Dedifferentiated amniotic fluid mesenchymal stem cell (primary cell): ENCODE data around the gene TMEM31.
"Not testable (repeated sequence)": the region's sequence is repeated elsewhere in the genome, so short reads cannot be mapped to it uniquely, and the experiment has no call there.

Experiments used
- DNase-seq: peaks from one replicate; pipeline ENCODE4 v3.0.0-alpha.2; 2016; ENCODE audit errors: extremely low spot score

TMEM31 gene

GRCh38 chrX:103726477-103726876 lies 15.8 kb downstream of the TMEM31 start:
- no peak for DNase-seq

DNA sequence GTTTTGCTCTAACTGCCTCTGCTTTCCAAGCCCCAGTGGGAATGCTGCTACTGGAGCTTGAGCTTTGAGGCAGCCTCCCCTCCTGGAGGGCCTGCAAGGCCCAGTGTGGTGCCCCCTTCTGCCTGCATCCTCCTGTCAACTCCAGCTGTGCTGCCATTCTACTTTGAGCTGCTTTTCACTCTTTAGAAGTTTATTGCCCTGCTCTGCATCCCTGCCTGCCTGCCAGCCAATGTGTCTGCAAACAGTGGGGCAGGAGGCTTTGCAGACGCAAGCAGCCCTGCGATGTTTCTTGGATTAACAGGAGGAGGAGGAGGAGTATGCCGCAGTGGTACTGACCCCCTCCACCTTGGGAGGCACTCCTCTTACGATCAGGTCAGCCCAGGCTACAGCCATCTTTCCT lies 16.4 kb downstream of the TMEM31 start:
- DNase-seq: no peak

GRCh38 chrX:103729015-103729414 lies 18.3 kb downstream of the TMEM31 start:
- DNase-seq: no peak

DNA sequence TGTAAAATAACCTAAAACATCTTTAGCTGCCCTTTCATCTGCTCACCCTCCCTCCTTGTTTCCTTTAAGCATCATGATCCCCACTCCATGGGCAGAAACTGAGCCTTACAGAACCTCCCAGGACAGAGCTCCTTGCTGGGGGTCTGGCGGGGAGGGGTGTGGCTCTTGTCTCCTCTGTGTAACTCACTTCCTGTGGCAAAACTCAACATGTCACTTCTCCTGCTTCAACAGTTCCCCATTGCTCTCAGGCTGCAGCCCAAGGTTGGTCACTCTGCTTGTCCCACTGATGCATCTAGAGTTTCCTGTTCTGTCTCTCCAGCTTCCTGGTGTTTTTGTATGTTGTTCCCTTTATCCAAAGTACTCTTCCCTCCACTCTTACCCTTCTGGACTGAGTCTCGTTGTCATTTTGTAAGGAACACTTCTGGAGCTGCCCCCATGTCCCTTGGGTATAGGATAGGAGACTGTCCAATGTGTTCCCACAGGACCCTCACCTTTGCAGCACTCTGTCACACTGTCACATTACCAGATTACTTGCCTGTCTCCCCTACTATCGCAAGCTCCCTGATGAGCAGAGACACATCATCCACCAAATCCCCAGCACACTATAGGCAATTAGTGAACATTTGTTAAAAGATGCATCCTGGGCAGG lies 19.6 kb downstream of the TMEM31 start:
- no peak for DNase-seq

DNA sequence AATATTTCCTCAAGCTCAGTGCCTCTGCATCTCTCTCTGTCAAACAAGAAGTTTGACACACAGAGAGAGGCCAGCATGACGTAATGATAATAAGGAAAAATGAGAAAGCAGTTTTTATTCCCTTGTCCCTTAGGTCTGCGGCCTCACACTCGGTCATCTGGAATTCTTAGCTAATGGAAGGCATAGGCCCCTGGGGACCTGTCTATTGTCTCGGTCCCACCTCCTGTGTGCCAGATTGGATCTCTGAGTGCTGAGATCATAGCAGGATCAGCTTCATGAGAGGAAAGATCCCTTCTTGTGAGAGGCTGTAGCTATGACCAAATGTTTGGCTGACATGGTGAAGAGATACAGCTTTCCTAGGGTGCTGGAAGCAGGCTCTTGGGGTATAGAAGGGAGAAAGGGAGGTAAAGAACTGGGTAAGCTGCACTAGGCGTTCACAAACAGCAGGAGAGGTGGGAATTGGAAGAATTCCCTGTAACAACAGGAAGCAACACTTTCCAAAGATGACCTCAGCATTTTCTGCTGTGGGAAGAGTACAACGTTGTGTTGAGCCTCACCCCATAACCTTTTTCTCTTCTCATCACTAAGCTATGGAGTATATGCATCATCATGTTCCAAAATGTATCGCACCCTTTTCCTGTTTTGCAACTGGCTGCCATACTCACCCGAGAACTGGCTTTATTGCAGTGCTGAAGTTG lies 20.2 kb downstream of the TMEM31 start:
- no peak for DNase-seq

DNA sequence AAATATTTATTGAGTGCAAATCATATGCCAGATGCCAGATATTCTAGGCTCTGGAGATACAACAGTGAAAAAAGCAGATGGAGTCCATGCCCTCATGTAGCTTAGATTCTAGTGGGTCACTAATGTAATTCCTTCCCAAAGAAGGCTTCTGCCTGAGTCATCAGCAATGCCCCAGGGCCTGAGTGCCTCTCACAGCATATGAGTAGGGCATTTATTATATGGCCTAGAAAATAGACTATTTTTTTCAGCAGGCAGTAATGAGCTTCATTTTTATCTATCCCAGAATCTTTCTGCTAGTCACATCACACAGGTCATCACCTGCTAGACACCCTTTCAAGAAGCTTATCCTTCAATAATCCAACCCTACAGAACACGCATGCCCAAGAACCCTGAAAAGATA lies 22.3 kb downstream of the TMEM31 start:
- DNase-seq: no peak

DNA sequence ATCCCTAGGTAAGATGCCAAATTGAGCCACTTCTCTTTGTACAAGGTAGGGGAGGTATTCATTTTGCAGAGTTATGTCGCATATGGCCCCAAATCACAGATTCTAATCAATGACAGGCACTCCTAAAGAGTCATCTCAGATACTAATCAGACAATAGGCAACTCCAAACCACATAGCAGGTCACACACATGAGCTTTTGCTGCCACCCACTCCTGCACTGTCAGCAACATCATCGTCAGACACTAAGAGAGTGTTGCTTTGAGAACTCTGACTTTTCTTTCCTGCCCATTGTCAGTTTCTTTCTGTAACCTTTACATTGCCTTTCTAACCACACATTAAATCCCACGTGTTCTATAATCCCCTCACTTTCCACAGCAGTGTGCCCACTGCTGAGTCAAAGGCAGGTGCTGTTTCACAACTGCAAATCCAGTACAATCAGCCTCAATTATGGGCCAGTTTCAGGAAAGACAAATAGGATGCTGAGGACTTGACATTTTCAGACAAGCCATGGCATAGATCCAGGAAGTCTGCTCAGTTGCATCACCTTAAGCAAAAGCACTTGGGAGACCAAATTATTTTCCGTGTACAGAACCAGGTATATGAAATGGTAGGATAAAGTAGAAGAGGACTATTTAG lies 23.5 kb downstream of the TMEM31 start:
- no peak for DNase-seq

DNA sequence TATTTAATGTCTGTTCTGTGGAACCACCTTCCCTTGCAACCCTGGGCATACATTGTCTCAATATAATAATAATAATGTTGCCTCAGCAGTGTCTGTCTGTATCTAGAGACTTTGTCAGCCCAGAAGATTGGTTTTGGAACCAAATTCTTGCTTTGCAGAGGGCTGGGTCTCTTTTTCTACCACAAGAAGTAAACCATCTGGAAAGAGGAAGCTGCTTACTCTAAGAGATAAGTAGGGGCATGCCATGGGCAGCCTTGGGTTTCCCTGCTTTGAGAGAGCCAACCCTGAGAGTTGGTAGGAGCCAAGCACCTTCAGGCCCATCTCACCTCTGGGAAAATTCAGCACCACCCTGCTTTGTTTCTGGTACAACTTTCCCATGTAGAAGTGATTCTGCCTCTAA lies 27.0 kb downstream of the TMEM31 start:
- no peak for DNase-seq

DNA sequence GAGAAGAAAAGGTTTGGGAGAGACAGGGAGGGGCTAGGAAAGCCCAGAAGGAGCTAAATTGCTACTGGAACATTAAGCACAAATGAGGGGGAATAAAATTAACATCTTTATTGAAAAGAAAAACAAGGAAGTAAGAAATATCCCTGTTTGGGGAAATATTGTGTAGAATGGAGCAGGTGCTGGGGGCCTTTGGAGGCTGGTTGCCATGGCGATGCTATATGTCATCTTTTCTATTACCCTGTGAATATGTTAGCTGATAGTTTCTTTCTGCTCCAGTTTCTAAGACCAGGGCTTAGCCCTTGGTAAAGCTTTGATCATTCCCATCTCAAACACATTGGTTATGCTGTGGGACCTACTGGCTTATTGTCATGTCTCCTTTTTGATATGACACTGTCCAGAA lies 28.7 kb downstream of the TMEM31 start:
- no peak for DNase-seq

DNA sequence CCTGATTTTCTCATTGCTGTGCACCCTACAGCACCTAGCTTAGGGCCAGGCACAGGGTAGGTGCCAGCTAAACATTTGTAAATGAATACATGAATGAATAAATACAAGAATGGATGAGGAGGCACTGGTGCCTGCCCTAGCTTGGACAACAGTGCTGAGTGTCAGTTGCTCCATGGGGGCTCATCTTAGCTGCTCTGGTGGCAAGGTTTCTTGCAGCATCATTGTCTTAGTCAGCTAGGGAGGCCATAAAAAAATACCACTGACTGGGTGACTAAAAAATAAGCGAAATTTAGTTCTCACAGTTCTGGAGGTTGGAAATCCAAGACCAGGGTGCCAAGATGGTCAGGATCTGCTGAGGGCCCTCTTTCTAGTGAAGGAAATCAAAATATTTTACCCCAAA lies 31.2 kb downstream of the TMEM31 start:
- DNase-seq: no peak

DNA sequence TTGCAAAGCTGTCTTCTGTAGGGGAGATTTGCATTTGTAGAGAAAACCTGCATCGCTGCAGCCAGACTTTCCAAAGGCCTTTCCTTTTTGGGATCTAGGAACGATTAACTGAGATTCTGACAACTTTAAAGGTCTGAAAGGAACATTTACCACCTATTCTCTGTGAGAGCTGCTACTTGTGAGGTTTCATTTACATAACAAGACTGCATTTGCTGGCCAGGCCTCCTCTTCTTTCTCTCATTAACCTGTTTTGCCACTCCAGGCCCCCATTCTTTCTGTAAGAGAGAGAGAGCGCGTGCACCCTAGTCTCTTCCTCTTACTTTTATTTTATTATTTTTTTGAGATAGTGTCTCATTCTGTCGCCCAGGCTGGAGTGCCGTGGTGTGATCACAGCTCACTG lies 31.6 kb downstream of the TMEM31 start:
- DNase-seq: no peak

- no peak for DNase-seq
Observed at GRCh38 chrX:103747163-103747562, 36.5 kb downstream of the TMEM31 start.

DNA sequence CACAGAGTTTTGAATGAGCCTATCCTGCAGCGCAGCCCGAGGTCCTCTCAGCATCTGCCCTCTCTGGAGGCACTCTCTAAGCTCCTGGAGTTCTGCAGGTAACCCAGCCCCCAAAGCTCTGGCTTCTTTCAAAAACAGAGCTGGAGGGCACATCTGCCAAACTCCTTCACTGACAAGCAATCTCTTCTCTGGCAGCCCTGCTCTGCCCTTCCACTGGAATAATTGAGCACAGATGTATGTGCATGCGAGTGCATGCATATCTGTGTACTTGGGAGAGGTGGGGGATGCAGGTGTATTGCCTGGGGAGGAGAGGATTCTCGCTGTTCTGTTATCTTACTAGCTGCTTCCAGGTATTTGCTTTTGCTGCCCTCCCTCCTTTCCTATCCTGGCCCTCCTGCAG lies 43.7 kb downstream of the TMEM31 start:
- no peak for DNase-seq

DNA sequence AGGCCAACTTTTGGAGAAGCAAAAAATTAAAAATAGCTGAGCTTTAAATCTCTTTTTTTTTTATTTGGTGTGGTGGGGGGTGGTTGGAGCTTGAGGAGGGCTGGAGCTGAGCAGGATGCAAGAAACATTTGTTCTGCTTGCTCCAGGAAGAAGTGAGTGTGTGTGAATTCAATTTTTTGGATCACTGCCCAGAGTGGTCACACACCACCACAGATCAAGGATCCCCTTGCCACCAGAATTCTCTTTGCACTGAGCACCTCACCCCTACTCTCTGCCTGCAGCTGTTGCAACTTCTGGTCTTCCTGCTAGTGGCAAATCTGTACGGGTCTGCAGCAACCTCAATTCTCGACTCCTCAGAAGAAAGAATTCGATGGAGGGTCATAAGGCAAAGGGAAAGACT lies 46.0 kb downstream of the TMEM31 start:
- DNase-seq: no peak

DNA sequence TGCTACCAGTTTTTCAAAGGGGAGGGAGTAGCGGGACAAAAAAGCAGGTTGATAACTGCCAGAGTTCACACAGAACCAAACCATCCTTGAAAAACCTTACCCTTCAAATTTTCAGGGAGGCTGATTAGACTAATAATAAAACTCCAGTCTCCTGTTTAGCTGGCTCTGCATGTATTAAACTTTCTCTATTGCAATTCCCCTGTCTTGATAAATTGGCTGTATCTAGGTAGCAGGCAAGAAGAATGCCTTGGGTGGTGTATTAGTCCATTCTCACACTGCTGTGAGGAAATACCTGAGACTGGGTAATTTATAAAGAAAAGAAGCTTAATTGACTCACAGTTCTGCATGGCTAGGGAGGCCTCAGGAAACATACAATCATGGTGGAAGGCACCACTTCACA lies 47.8 kb downstream of the TMEM31 start:
- no peak for DNase-seq

GRCh38 chrX:103763541-103763940 lies 52.8 kb downstream of the TMEM31 start:
- DNase-seq: not testable (repeated sequence)
